Stomach (tissue), 4 donors: ENCODE measurements around the gene NID2.

Experiments
- CTCF ChIP-seq, 7 experiments: fragments of 450-650 bp in 4 of 7; fragments of 200-600 bp in 3 of 7; sonication (generic) in 3 of 7; IDR thresholded peaks; one replicate each; pipeline ENCODE4 v1.5.1; 2016 to 2019; ENCODE audit warnings: antibody characterized with exemption in 7 of 7, control low read depth in 2 of 7, mild to moderate bottlenecking in 1 of 7
- POLR2A ChIP-seq, 4 donors: fragments of 450-650 bp; IDR thresholded peaks; one replicate each; pipeline ENCODE4 v1.6.1; 2016; ENCODE audit warnings: antibody characterized with exemption in 4 of 4, control low read depth in 2 of 4, mild to moderate bottlenecking in 1 of 4, moderate library complexity in 1 of 4

GRCh38 chr14:51993285-51993920 is 75.5 kb downstream of the NID2 start:
- no peak for TF ChIP-seq POLR2A (IDR thresholded peaks at IDR 0.05)
- TF ChIP-seq CTCF (IDR thresholded peaks at IDR 0.05) = no peak
